Type B pancreatic cell (in vitro differentiated cells): ENCODE measurements around the gene GMPR. TPM values are rescaled to one million over a fixed set of nuclear protein-coding genes. Genes with fewer than 3 reads are reported as not detected.

Experiments used
- DNase-seq: peaks from one replicate; pipeline ENCODE4 v3.0.0; 2021; ENCODE audit warnings: mixed read lengths; ENCODE audit not compliant: unreplicated experiment; ENCODE audit errors: extremely low spot score
- H3K27ac Mint-ChIP-seq: 2 replicates; pipeline ENCODE4 v1.8.0; 2021; ENCODE audit warnings: mild to moderate bottlenecking, mixed read lengths
- H3K27me3 Mint-ChIP-seq: 2 replicates; pipeline ENCODE4 v1.8.0; 2021; ENCODE audit warnings: mixed read lengths
- H3K36me3 Mint-ChIP-seq: 2 replicates; pipeline ENCODE4 v1.8.0; 2021; ENCODE audit warnings: mixed read lengths
- H3K4me1 Mint-ChIP-seq: one replicate; pipeline ENCODE4 v1.8.0; 2021; ENCODE audit warnings: mixed read lengths; ENCODE audit not compliant: unreplicated experiment
- H3K4me3 Mint-ChIP-seq: 2 replicates; pipeline ENCODE4 v1.8.0; 2021; ENCODE audit warnings: mild to moderate bottlenecking, mixed read lengths
- H3K9me3 Mint-ChIP-seq: 2 replicates; pipeline ENCODE4 v1.8.0; 2021; ENCODE audit warnings: mixed read lengths
- total RNA-seq: library from RNA; stranded (reverse); gene quantifications from 2 replicates; pipeline ENCODE4 v1.2.1, GENCODE V29; 2021; ENCODE audit warnings: low replicate concordance
- TF ChIP-seq, protein P1 (sequence below): fragments of 200-600 bp; sonication (generic); conservative IDR thresholded peaks from 2 replicates; pipeline ENCODE4 v1.5.0; 2021; ENCODE audit warnings: antibody characterized with exemption, mild to moderate bottlenecking

The GMPR gene
- total RNA-seq, 1 donor from 2014 or later: 3.8 TPM

GRCh38 chr6:16243664-16244063, 5.3 kb downstream of the GMPR start:
- DNase-seq: no peak
- Mint-ChIP-seq H3K27me3 (peaks cover 31% of the 10 kb centered on the region), H3K27ac (no peak overlapping the region), H3K4me3 (no peak overlapping the region), H3K9me3 (no peaks in the 10 kb centered on the region), H3K4me1 (peaks cover 31% of the 10 kb centered on the region), H3K36me3 (peaks cover 4% of the 10 kb centered on the region)
- TF ChIP-seq, protein P1, sequence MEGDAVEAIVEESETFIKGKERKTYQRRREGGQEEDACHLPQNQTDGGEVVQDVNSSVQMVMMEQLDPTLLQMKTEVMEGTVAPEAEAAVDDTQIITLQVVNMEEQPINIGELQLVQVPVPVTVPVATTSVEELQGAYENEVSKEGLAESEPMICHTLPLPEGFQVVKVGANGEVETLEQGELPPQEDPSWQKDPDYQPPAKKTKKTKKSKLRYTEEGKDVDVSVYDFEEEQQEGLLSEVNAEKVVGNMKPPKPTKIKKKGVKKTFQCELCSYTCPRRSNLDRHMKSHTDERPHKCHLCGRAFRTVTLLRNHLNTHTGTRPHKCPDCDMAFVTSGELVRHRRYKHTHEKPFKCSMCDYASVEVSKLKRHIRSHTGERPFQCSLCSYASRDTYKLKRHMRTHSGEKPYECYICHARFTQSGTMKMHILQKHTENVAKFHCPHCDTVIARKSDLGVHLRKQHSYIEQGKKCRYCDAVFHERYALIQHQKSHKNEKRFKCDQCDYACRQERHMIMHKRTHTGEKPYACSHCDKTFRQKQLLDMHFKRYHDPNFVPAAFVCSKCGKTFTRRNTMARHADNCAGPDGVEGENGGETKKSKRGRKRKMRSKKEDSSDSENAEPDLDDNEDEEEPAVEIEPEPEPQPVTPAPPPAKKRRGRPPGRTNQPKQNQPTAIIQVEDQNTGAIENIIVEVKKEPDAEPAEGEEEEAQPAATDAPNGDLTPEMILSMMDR: no peak

DNA sequence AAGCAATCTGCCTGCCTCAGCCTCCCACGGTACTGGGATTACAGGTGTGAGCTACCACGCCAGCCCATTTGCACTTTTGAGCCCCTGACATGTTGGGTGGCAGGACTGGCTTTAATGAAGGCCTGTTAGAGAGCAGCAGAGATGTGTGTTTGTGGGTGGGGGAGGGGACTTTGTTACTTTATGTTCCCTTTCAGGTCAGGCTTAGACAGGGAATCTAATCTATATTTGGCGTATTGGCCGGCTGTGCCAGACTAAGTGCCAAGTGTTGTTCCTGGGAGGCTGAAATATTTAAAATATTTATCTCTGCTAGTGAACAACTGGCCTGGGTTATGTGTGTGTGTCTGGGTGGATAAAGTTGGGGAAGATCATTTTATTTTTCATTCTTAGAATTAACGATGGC, 6.1 kb downstream of the GMPR start:
- no peak for DNase-seq
- peak overlapping the region; percentile 4 for H3K27ac Mint-ChIP-seq
- no peak overlapping the region for H3K4me3 Mint-ChIP-seq
- peaks cover 23% of the 10 kb centered on the region for H3K27me3 Mint-ChIP-seq
- H3K36me3 Mint-ChIP-seq: peaks cover 4% of the 10 kb centered on the region
- H3K4me1 Mint-ChIP-seq: peaks cover 24% of the 10 kb centered on the region
- no peaks in the 10 kb centered on the region for H3K9me3 Mint-ChIP-seq
- TF ChIP-seq, protein P1: no peak

GRCh38 chr6:16244869-16245451, 6.6 kb downstream of the GMPR start:
- TF ChIP-seq, protein P1: no peak
- Mint-ChIP-seq H3K36me3 (peaks cover 4% of the 10 kb centered on the region), H3K4me3 (no peak overlapping the region), H3K27me3 (peaks cover 20% of the 10 kb centered on the region), H3K27ac (peak overlapping the region; percentile 4), H3K4me1 (peaks cover 24% of the 10 kb centered on the region), H3K9me3 (no peaks in the 10 kb centered on the region)
- no peak for DNase-seq

DNA sequence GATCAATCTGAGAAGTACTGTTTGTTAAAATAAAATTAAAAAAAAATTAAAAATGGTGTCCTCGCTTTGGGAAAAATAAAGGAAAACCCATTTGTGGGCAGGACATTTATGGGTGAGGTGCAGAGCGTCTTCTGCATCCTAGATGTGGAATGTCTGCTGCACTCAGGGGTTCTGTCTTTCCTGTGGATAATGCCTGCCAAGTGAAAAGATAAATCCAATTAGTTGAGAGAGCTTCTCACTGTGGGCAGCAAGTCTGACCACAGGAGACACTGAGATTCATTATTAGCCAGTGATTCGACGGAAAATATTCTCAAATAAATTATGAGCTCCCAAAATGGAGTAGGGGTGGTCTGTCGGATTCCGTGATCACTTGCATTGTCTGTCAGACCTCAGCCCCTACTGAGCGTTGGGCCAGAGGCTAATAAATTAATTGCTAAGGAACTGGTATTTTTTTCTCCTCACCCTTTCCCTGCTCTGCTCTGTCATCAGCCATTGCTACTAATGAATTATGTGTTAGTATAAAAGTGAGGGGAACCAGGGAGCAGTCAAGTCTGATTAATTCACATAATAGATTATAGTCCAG, 10.0 kb downstream of the GMPR start:
- peaks cover 4% of the 10 kb centered on the region for H3K36me3 Mint-ChIP-seq
- H3K4me3 Mint-ChIP-seq: no peak overlapping the region
- H3K27ac Mint-ChIP-seq: no peak overlapping the region
- peaks cover 17% of the 10 kb centered on the region for H3K4me1 Mint-ChIP-seq
- DNase-seq: no peak
- H3K27me3 Mint-ChIP-seq: peaks cover 16% of the 10 kb centered on the region
- H3K9me3 Mint-ChIP-seq: no peaks in the 10 kb centered on the region
- TF ChIP-seq, protein P1: no peak

DNA sequence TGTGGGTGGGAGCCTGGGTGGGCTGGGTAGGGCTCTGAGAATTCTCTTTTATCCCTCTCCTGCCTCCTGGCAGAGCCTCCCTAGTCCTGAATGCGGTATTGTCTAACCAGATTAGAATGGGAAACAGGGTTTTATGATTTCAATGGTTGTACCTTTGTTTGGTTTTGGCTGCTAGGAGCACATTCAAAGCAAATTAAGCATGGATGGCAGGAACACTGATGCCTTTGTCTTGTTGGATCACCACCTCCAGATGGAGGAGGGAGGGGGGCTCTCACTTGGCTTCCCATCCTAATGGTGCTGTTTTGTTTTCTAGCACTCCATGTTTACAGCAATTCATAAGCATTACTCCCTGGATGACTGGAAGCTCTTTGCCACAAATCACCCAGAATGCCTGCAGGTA, 11.6 kb downstream of the GMPR start:
- H3K27ac Mint-ChIP-seq: no peak overlapping the region

More for the DNA sequence above, 11.6 kb downstream of the GMPR start:
- H3K36me3 Mint-ChIP-seq: peaks cover 4% of the 10 kb centered on the region
- no peak for DNase-seq
- peaks cover 16% of the 10 kb centered on the region for H3K27me3 Mint-ChIP-seq
- H3K4me1 Mint-ChIP-seq: peaks cover 11% of the 10 kb centered on the region
- H3K9me3 Mint-ChIP-seq: no peaks in the 10 kb centered on the region
- TF ChIP-seq, protein P1: no peak
- H3K4me3 Mint-ChIP-seq: no peak overlapping the region
